Lung (tissue), 12 donors: ENCODE measurements around the gene CDKN2D. TPM values are rescaled to one million over a fixed set of nuclear protein-coding genes. Genes with fewer than 3 reads are reported as not detected.

ENCODE experiments used
- ATAC-seq: fragments of 200-7000 bp; cut with Tn5 transposase; one replicate; pipeline ENCODE4 v1.9.1; 2020; ENCODE audit warnings: moderate number of reproducible peaks; ENCODE audit not compliant: insufficient read depth, low FRiP score
- DNase-seq, 3 donors: peaks; one replicate each; pipeline ENCODE4 v3.0.0-alpha.2; 2013 to 2017
- H3K27ac ChIP-seq, 2 donors: one replicate each; pipeline ENCODE4 v1.5.1; 2013; ENCODE audit warnings: mild to moderate bottlenecking in 2 of 2, moderate library complexity in 2 of 2, control low read depth in 1 of 2, inconsistent platforms in 1 of 2, low read depth in 1 of 2, low read length in 1 of 2
- H3K27me3 ChIP-seq, 3 donors: one replicate each; pipeline ENCODE4 v1.5.1; 2013; ENCODE audit warnings: low read length in 2 of 3; ENCODE audit not compliant: control insufficient read depth in 3 of 3, insufficient read depth in 3 of 3
- H3K36me3 ChIP-seq, 4 donors: one replicate each; pipeline ENCODE4 v1.5.1; 2013; ENCODE audit warnings: low read length in 4 of 4, mild to moderate bottlenecking in 1 of 4, moderate library complexity in 1 of 4; ENCODE audit not compliant: control insufficient read depth in 4 of 4, insufficient read depth in 4 of 4
- H3K4me1 ChIP-seq, 5 donors: one replicate each; pipeline ENCODE4 v1.5.1; 2013; ENCODE audit warnings: low read length in 5 of 5, mild to moderate bottlenecking in 2 of 5, moderate library complexity in 1 of 5; ENCODE audit not compliant: control insufficient read depth in 5 of 5, insufficient read depth in 5 of 5
- H3K4me3 ChIP-seq: one replicate; pipeline ENCODE4 v1.5.1; 2013; ENCODE audit warnings: mild to moderate bottlenecking, control low read depth, moderate library complexity
- H3K9ac ChIP-seq, 2 donors: one replicate each; pipeline ENCODE4 v1.5.1; 2013; ENCODE audit warnings: low read length in 2 of 2, control low read depth in 1 of 2; ENCODE audit not compliant: insufficient read depth in 1 of 2
- H3K9me3 ChIP-seq, 4 donors: one replicate each; pipeline ENCODE4 v1.5.1; 2013; ENCODE audit warnings: low read length in 3 of 4, mild to moderate bottlenecking in 1 of 4, moderate library complexity in 1 of 4; ENCODE audit not compliant: control insufficient read depth in 4 of 4, insufficient read depth in 3 of 4
- CTCF ChIP-seq: IDR thresholded peaks from 2 replicates; pipeline ENCODE4 v1.5.1; 2012; ENCODE audit warnings: mild to moderate bottlenecking; ENCODE audit errors: control extremely low read depth, extremely low read depth
- WGBS, 2 donors: extraction: QIAGEN DNeasy Blood & Tissue Kit; methylation state at CpG; one replicate each; pipeline ENCODE4 v1.1.7; 2013; 5-methylcytosine and 5-hydroxymethylcytosine counted together
- polyA plus RNA-seq, 2 donors: library from polyadenylated mRNA; stranded (reverse); fragments of 200-250 nt; gene quantifications; one replicate each; pipeline ENCODE4 v1.2.1, GENCODE V29; 2013
- total RNA-seq, 2 donors: library from RNA; depleted of rRNA in 1 of 2; stranded (reverse); fragments of >200 nt in 1 of 2; gene quantifications; one replicate each; pipeline ENCODE4 v1.2.1, GENCODE V29; 2014 to 2021
- donor health status: control.
- donor health status: control.
- donor health status: Bipolar disorder and iron deficiency.
- donor health status: healthy.
- donor health status: DM: yes; HTN: yes; CAD: no.

CDKN2D gene
- total and polyA plus RNA-seq, 4 donors: 12.5 to 74.9 (median 13.9) TPM

- Histone ChIP-seq H3K27ac (no peak overlapping the region), H3K9me3 (no peaks in the 10 kb centered on the region), H3K27me3 (peaks cover 0 to under 1% (median 0%) of the 10 kb centered on the region in 3 donors), H3K9ac (no peak overlapping the region), H3K4me1 (peaks cover 0 to 11% (median 0%) of the 10 kb centered on the region in 5 donors), H3K36me3 (no peaks in the 10 kb centered on the region), H3K4me3 (no peak overlapping the region)
- 96% methylated on average over 7 of the region's 7 CpGs for WGBS, 2 donors
- ATAC-seq (no peak), DNase-seq (no peak)
- no peak for TF ChIP-seq CTCF
Measured at GRCh38 chr19:10593148-10593547, 24.4 kb upstream of the CDKN2D start.

GRCh38 chr19:10587839-10588150, 19.0 kb upstream of the CDKN2D start:
- Histone ChIP-seq H3K9me3 (no peaks in the 10 kb centered on the region), H3K4me1 (peaks cover 0 to 2% (median 0%) of the 10 kb centered on the region in 5 donors), H3K27me3 (peaks cover 0 to 15% (median 10%) of the 10 kb centered on the region in 3 donors), H3K4me3 (no peak overlapping the region), H3K27ac (no peak overlapping the region), H3K36me3 (no peaks in the 10 kb centered on the region), H3K9ac (no peak overlapping the region)
- TF ChIP-seq CTCF: no peak
- DNase-seq (no peak), ATAC-seq (no peak)
- WGBS, 2 donors: 95 to 96% methylated on average over 2 of the region's 2 CpGs

- Histone ChIP-seq H3K36me3 (no peaks in the 10 kb centered on the region), H3K27me3 (peaks cover 0 to 15% (median 10%) of the 10 kb centered on the region in 3 donors), H3K4me1 (peaks cover 0 to 2% (median 0%) of the 10 kb centered on the region in 5 donors), H3K9me3 (no peaks in the 10 kb centered on the region), H3K4me3 (peak within 1 kb of the TSS; percentile 44), H3K9ac (no peak within 1 kb of the TSS), H3K27ac (peak within 1 kb of the TSS in 1 of 2 donors; percentile 58)
- WGBS, 2 donors: 32 to 33% methylated on average over 33 to 35 of the region's 35 CpGs
- peak in 1 of 3 donors; percentile 21 for DNase-seq
- ATAC-seq: peak; percentile 78
- no peak for TF ChIP-seq CTCF
Measured at GRCh38 chr19:10587022-10587838, 18.5 kb upstream of the CDKN2D start, which contains the start of gene AP1M2. Gene AP1M2 (minus strand): TSS chr19:10587312. CDS start chr19:10587231, 81 bp downstream.
